ENCODE measurements around the gene RITA1.

Gene RITA1

GRCh38 chr12:113180333-113180732, 5.2 kb upstream of the RITA1 start:
- no peak for DNase-seq

- no peak for DNase-seq
These were observed 3.5 kb upstream of the RITA1 start for GRCh38 chr12:113181975-113182374.

GRCh38 chr12:113183030-113183589, 2.4 kb upstream of the RITA1 start:
- DNase-seq = no peak

- no peak for DNase-seq
These were observed 1.2 kb upstream of the RITA1 start for GRCh38 chr12:113184098-113184899.

GRCh38 chr12:113184900-113185179, 681 bp upstream of the RITA1 start:
- peak; percentile 92 for DNase-seq

GRCh38 chr12:113186033-113186365, 478 bp downstream of the RITA1 start:
- no peak for DNase-seq

GRCh38 chr12:113186666-113187325, 1.3 kb downstream of the RITA1 start:
- no peak for DNase-seq

GRCh38 chr12:113189361-113189760, 3.8 kb downstream of the RITA1 start:
- DNase-seq = no peak

- DNase-seq = no peak
These were observed 5.2 kb downstream of the RITA1 start for GRCh38 chr12:113190761-113191160.

GRCh38 chr12:113191227-113191626, 5.7 kb downstream of the RITA1 start:
- no peak for DNase-seq

- no peak for DNase-seq
These were observed 9.5 kb downstream of the RITA1 start for GRCh38 chr12:113194971-113195391.

GRCh38 chr12:113195598-113195997, 10.1 kb downstream of the RITA1 start:
- DNase-seq = no peak

- no peak for DNase-seq
These were observed 11.1 kb downstream of the RITA1 start for GRCh38 chr12:113196582-113196981.

- peak; percentile 69 for DNase-seq
These were observed 11.5 kb downstream of the RITA1 start for GRCh38 chr12:113196990-113197389.

- DNase-seq = no peak
These were observed 12.1 kb downstream of the RITA1 start for GRCh38 chr12:113197518-113198077.

GRCh38 chr12:113198296-113198695, 12.8 kb downstream of the RITA1 start:
- no peak for DNase-seq

GRCh38 chr12:113200021-113200797, 14.7 kb downstream of the RITA1 start:
- no peak for DNase-seq

- no peak for DNase-seq
These were observed 16.0 kb downstream of the RITA1 start for GRCh38 chr12:113201187-113202177.

GRCh38 chr12:113202300-113203075, 17.0 kb downstream of the RITA1 start:
- no peak for DNase-seq

- no peak for DNase-seq
These were observed 18.6 kb downstream of the RITA1 start for GRCh38 chr12:113203852-113204760.
